SH-SY5Y (cell line): Measurements from ENCODE around the gene MYO19.

ENCODE experiments used
- GATA2 ChIP-seq: IDR thresholded peaks from 2 replicates; pipeline ENCODE4 v1.6.1; 2011; ENCODE audit warnings: mild to moderate bottlenecking, low read depth, low read length
- GATA3 ChIP-seq: IDR thresholded peaks from 2 replicates; pipeline ENCODE4 v1.6.1; 2011; ENCODE audit warnings: low read depth, mild to moderate bottlenecking, low read length, moderate library complexity

- TF ChIP-seq GATA2 (no peak), GATA3 (no peak)
Observed at GRCh38 chr17:36546418-36547093, 11.9 kb upstream of the MYO19 start.
